HL-60 (cell line): ENCODE data around the gene MKRN2.

ENCODE experiments used
- DNase-seq, 2 experiments: peaks; one replicate each; pipeline ENCODE4 v3.0.0-alpha.2; 2010 to 2020; ENCODE audit warnings: low read depth in 1 of 2, low spot score in 1 of 2
- H3K27ac ChIP-seq: fragments of 250-450 bp; sonication (Bioruptor Pico); replicated peaks from 2 replicates; pipeline ENCODE4 v1.5.1; 2020; ENCODE audit warnings: mild to moderate bottlenecking, moderate library complexity
- H3K27me3 ChIP-seq: fragments of 250-450 bp; sonication (Bioruptor Pico); 2 replicates; pipeline ENCODE4 v1.5.1; 2021; ENCODE audit warnings: mild to moderate bottlenecking, moderate library complexity; ENCODE audit not compliant: insufficient read depth, poor library complexity, severe bottlenecking
- H3K4me3 ChIP-seq: replicated peaks from 2 replicates; pipeline ENCODE4 v1.5.1; 2011; ENCODE audit warnings: mild to moderate bottlenecking, control low read depth, low read length; ENCODE audit not compliant: insufficient read depth
- CTCF ChIP-seq: IDR thresholded peaks from one replicate; pipeline ENCODE4 v1.5.1; 2011; ENCODE audit warnings: low read length, control low read depth, inconsistent platforms; ENCODE audit not compliant: insufficient read depth
- GABPA ChIP-seq: IDR thresholded peaks from 2 replicates; pipeline ENCODE4 v1.6.1; 2012; ENCODE audit warnings: low read depth
- POLR2AphosphoS5 ChIP-seq: IDR thresholded peaks from 2 replicates; pipeline ENCODE4 v1.6.1; 2012; ENCODE audit warnings: low read depth
- REST ChIP-seq: IDR thresholded peaks from 2 replicates; pipeline ENCODE4 v1.6.1; 2012; ENCODE audit warnings: low read depth; ENCODE audit not compliant: insufficient replicate concordance
- SPI1 ChIP-seq: IDR thresholded peaks from 2 replicates; pipeline ENCODE4 v1.6.1; 2012; ENCODE audit warnings: low read depth, mild to moderate bottlenecking, borderline replicate concordance

Gene MKRN2

GRCh38 chr3:12584083-12584482, 27.2 kb downstream of the MKRN2 start:
- Histone ChIP-seq H3K27me3 (no peaks in the 10 kb centered on the region), H3K4me3 (no peak overlapping the region), H3K27ac (no peak overlapping the region)
- TF ChIP-seq REST (no peak), CTCF (no peak), POLR2AphosphoS5 (no peak), GABPA (no peak), SPI1 (no peak)
- no peak for DNase-seq

- Histone ChIP-seq H3K4me3 (no peak overlapping the region), H3K27ac (no peak overlapping the region), H3K27me3 (no peaks in the 10 kb centered on the region)
- DNase-seq = no peak
- no peak for TF ChIP-seq REST
- TF ChIP-seq GABPA = no peak
- TF ChIP-seq POLR2AphosphoS5 = no peak
- no peak for TF ChIP-seq CTCF
- no peak for TF ChIP-seq SPI1
These were observed 28.3 kb downstream of the MKRN2 start for GRCh38 chr3:12585181-12585580.

GRCh38 chr3:12585970-12586369, 29.1 kb downstream of the MKRN2 start:
- DNase-seq = no peak
- H3K27ac ChIP-seq = no peak overlapping the region
- no peaks in the 10 kb centered on the region for H3K27me3 ChIP-seq
- no peak overlapping the region for H3K4me3 ChIP-seq
- TF ChIP-seq REST (no peak), CTCF (no peak), GABPA (no peak), SPI1 (no peak), POLR2AphosphoS5 (no peak)
